Prostate gland (tissue), 2 donors: ENCODE results near the gene FBXO10.

Source experiments
- POLR2AphosphoS5 ChIP-seq: sonication (generic); formaldehyde crosslinking; IDR thresholded peaks from one replicate; pipeline ENCODE4 v1.6.1; 2017; ENCODE audit warnings: antibody characterized with exemption
- TF ChIP-seq, protein P1 (sequence below), 4 experiments: fragments of 200-600 bp in 2 of 4; fragments of 450-650 bp in 2 of 4; sonication (generic) in 2 of 4; IDR thresholded peaks; 1 replicate in 3 of 4; 2 replicates in 1 of 4; pipeline ENCODE4 v1.5.1; 2016 to 2019; ENCODE audit warnings: antibody characterized with exemption in 4 of 4, mild to moderate bottlenecking in 2 of 4, moderate library complexity in 2 of 4

DNA sequence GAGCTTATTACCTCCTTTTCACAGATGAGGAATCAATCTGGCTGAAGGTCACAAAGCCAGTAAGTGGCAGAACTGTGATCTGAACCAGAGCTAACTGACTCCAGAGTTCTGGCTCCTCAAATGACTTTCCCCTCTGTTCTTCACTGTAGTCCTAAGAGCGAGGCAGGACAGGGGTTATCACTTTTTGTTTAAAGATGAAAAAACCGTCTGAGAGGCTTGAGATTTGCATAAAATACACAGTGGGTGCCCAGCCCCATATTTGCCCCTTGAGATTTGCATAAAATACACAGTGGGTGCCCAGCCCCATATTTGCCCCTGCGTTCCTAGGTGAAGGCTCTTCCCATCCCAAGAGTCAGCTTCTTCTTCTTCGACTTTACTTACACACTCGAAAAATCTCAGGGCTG, 667 bp downstream of the FBXO10 start:
- TF ChIP-seq, protein P1, sequence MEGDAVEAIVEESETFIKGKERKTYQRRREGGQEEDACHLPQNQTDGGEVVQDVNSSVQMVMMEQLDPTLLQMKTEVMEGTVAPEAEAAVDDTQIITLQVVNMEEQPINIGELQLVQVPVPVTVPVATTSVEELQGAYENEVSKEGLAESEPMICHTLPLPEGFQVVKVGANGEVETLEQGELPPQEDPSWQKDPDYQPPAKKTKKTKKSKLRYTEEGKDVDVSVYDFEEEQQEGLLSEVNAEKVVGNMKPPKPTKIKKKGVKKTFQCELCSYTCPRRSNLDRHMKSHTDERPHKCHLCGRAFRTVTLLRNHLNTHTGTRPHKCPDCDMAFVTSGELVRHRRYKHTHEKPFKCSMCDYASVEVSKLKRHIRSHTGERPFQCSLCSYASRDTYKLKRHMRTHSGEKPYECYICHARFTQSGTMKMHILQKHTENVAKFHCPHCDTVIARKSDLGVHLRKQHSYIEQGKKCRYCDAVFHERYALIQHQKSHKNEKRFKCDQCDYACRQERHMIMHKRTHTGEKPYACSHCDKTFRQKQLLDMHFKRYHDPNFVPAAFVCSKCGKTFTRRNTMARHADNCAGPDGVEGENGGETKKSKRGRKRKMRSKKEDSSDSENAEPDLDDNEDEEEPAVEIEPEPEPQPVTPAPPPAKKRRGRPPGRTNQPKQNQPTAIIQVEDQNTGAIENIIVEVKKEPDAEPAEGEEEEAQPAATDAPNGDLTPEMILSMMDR (IDR thresholded peaks at IDR 0.05): no peak
- no peak for TF ChIP-seq POLR2AphosphoS5
